HG03571 (cell line): ENCODE data around the gene HINT3.
A peak's percentile ranks its signal among the peaks of the same experiment; 100 is the strongest.
"Not testable (repeated sequence)": the region's sequence is repeated elsewhere in the genome, so short reads cannot be mapped to it uniquely, and the experiment has no call there.

Experiments
- ATAC-seq: cut with Tn5 transposase; IDR thresholded peaks from one replicate; pipeline ENCODE4 v1.9.1; 2021; ENCODE audit not compliant: unreplicated experiment

The HINT3 gene

GRCh38 chr6:125956506-125957390, at the start of gene HINT3:
HINT3 (plus strand) TSS chr6:125956770; CDS start chr6:125956978, 208 bp downstream.
- ATAC-seq: peak; percentile 95

GRCh38 chr6:125910527-125910926, 46.0 kb upstream of the HINT3 start:
- peak; percentile 98 for ATAC-seq

GRCh38 chr6:125911051-125911451, 45.5 kb upstream of the HINT3 start:
- not testable (repeated sequence) for ATAC-seq

GRCh38 chr6:125912430-125912829, 44.1 kb upstream of the HINT3 start:
- ATAC-seq: not testable (repeated sequence)

GRCh38 chr6:125913145-125913544, 43.4 kb upstream of the HINT3 start:
- ATAC-seq: no peak

GRCh38 chr6:125913864-125914351, 42.7 kb upstream of the HINT3 start:
- ATAC-seq: no peak

- no peak for ATAC-seq
Observed at GRCh38 chr6:125918230-125918629, 38.3 kb upstream of the HINT3 start.

- ATAC-seq: peak; percentile 98
Observed at GRCh38 chr6:125918681-125919566, 37.6 kb upstream of the HINT3 start.

- ATAC-seq: no peak
Observed at GRCh38 chr6:125919618-125920017, 37.0 kb upstream of the HINT3 start.

GRCh38 chr6:125922322-125922860, 34.2 kb upstream of the HINT3 start:
- no peak for ATAC-seq

- ATAC-seq: no peak
Observed at GRCh38 chr6:125923366-125923877, 33.1 kb upstream of the HINT3 start.

GRCh38 chr6:125924169-125924568, 32.4 kb upstream of the HINT3 start:
- ATAC-seq: no peak

GRCh38 chr6:125924697-125925358, 31.7 kb upstream of the HINT3 start:
- ATAC-seq: no peak

- no peak for ATAC-seq
Observed at GRCh38 chr6:125926711-125927110, 29.9 kb upstream of the HINT3 start.

GRCh38 chr6:125927761-125928160, 28.8 kb upstream of the HINT3 start:
- ATAC-seq: no peak

- no peak for ATAC-seq
Observed at GRCh38 chr6:125930765-125931418, 25.7 kb upstream of the HINT3 start.

GRCh38 chr6:125931733-125932450, 24.7 kb upstream of the HINT3 start:
- ATAC-seq: peak; percentile 74

GRCh38 chr6:125932451-125932795, 24.1 kb upstream of the HINT3 start:
- ATAC-seq: peak; percentile 20

- not testable (repeated sequence) for ATAC-seq
Observed at GRCh38 chr6:125935520-125935919, 21.1 kb upstream of the HINT3 start.
